GM23338 (cell line): ENCODE data around the gene PRCC. TPM values are rescaled to one million over a fixed set of nuclear protein-coding genes. Genes with fewer than 3 reads are reported as not detected.
A peak's percentile ranks its signal among the peaks of the same experiment; 100 is the strongest.

ENCODE experiments used
- ATAC-seq: fragments of 200-7000 bp; cut with Tn5 transposase; 3 replicates; pipeline ENCODE4 v1.9.1; 2020
- DNase-seq: peaks from one replicate; pipeline ENCODE4 v3.0.0-alpha.2; 2015; ENCODE audit warnings: low spot score
- H2AFZ ChIP-seq: fragments of 200-600 bp; sonication (generic); 2 replicates; pipeline ENCODE4 v1.8.0; 2016; ENCODE audit warnings: antibody characterized with exemption, mild to moderate bottlenecking, moderate library complexity
- H3F3A ChIP-seq: fragments of 200-600 bp; sonication (generic); replicated peaks from 2 replicates; pipeline ENCODE4 v1.8.0; 2017; ENCODE audit warnings: antibody characterized with exemption, mixed run types, low read depth
- H3K27ac ChIP-seq: fragments of 200-600 bp; sonication (generic); 2 replicates; pipeline ENCODE4 v1.6.1; 2016; ENCODE audit warnings: low read depth
- H3K27me3 ChIP-seq: fragments of 200-600 bp; sonication (generic); 2 replicates; pipeline ENCODE4 v1.8.0; 2016; ENCODE audit warnings: mild to moderate bottlenecking, mixed run types, moderate library complexity; ENCODE audit not compliant: insufficient read depth
- H3K36me3 ChIP-seq: fragments of 200-600 bp; sonication (generic); 2 replicates; pipeline ENCODE4 v1.8.0; 2016; ENCODE audit warnings: mild to moderate bottlenecking; ENCODE audit not compliant: insufficient read depth
- H3K4me1 ChIP-seq: fragments of 200-600 bp; sonication (generic); 2 replicates; pipeline ENCODE4 v1.8.0; 2016; ENCODE audit warnings: mild to moderate bottlenecking, moderate library complexity; ENCODE audit not compliant: insufficient read depth
- H3K4me2 ChIP-seq: fragments of 200-600 bp; sonication (generic); 2 replicates; pipeline ENCODE4 v1.7.1; 2017; ENCODE audit warnings: mixed run types
- H3K4me3 ChIP-seq: fragments of 200-600 bp; sonication (generic); 2 replicates; pipeline ENCODE4 v1.6.1; 2016; ENCODE audit warnings: mixed run types
- H3K79me2 ChIP-seq: fragments of 200-600 bp; sonication (generic); replicated peaks from 2 replicates; pipeline ENCODE4 v1.8.0; 2017; ENCODE audit warnings: mild to moderate bottlenecking; ENCODE audit not compliant: insufficient read depth
- H3K9me2 ChIP-seq: fragments of 200-600 bp; sonication (generic); 2 replicates; pipeline ENCODE4 v1.8.0; 2017; ENCODE audit not compliant: insufficient read depth
- H4K20me1 ChIP-seq: fragments of 200-600 bp; sonication (generic); replicated peaks from 2 replicates; pipeline ENCODE4 v1.8.0; 2017; ENCODE audit warnings: mild to moderate bottlenecking; ENCODE audit not compliant: insufficient read depth
- H3K27ac Mint-ChIP-seq: 2 replicates; pipeline ENCODE4 v1.8.0; 2020; ENCODE audit warnings: inconsistent platforms, mild to moderate bottlenecking, moderate library complexity, mixed read lengths
- H3K27me3 Mint-ChIP-seq: 3 replicates; pipeline ENCODE4 v1.8.0; 2022; ENCODE audit warnings: low read depth, mild to moderate bottlenecking, moderate library complexity, mixed read lengths, inconsistent platforms; ENCODE audit not compliant: insufficient read depth, poor library complexity
- H3K36me3 Mint-ChIP-seq: 3 replicates; pipeline ENCODE4 v1.8.0; 2021; ENCODE audit warnings: low read depth, mild to moderate bottlenecking, inconsistent platforms, moderate library complexity, mixed read lengths
- H3K4me1 Mint-ChIP-seq: 3 replicates; pipeline ENCODE4 v1.8.0; 2020; ENCODE audit warnings: mild to moderate bottlenecking, inconsistent platforms, mixed read lengths
- H3K4me3 Mint-ChIP-seq: 3 replicates; pipeline ENCODE4 v1.8.0; 2021; ENCODE audit warnings: moderate library complexity, mild to moderate bottlenecking, inconsistent platforms, mixed read lengths
- H3K9me3 Mint-ChIP-seq: 3 replicates; pipeline ENCODE4 v1.8.0; 2020; ENCODE audit warnings: moderate library complexity, mild to moderate bottlenecking, inconsistent platforms, mixed read lengths
- CTCF ChIP-seq, 2 experiments: fragments of 200-600 bp in 1 of 2; sonication (generic) in 1 of 2; conservative IDR thresholded peaks; 2 replicates each; pipeline versions ENCODE4 v1.5.1 to v1.6.1; 2016 to 2017; ENCODE audit warnings: antibody characterized with exemption in 2 of 2, low read depth in 2 of 2, mild to moderate bottlenecking in 2 of 2, moderate library complexity in 1 of 2
- EZH2phosphoT487 ChIP-seq: fragments of 200-600 bp; sonication (generic); IDR thresholded peaks from one replicate; pipeline ENCODE4 v1.8.1; 2018; ENCODE audit warnings: antibody characterized with exemption; ENCODE audit not compliant: unreplicated experiment
- POLR2AphosphoS5 ChIP-seq: IDR thresholded peaks from 2 replicates; pipeline ENCODE4 v1.6.1; 2016; ENCODE audit warnings: antibody characterized with exemption, low read depth
- STAT1 ChIP-seq: IDR thresholded peaks from one replicate; pipeline ENCODE4 v1.6.1; 2016; ENCODE audit warnings: antibody characterized with exemption; ENCODE audit not compliant: unreplicated experiment
- polyA plus RNA-seq: library from polyadenylated mRNA; unstranded; fragments of >200 nt; fragmentation: Nextera tagmentation; extraction: Ambion mirVana; gene quantifications from 2 replicates; pipeline ENCODE4 v1.2.1, GENCODE V29; 2016
- total RNA-seq: library from RNA; depleted of rRNA; stranded (reverse); fragments of >200 nt; shearing (Covaris generic); gene quantifications from 2 replicates; pipeline ENCODE4 v1.2.3, GENCODE V29; 2014

PRCC gene
- total and polyA plus RNA-seq, 2 experiments from 2014 or later = 66.2 to 72.9 TPM

- H2AFZ ChIP-seq = no peak overlapping the region
- 0 out of 2 replicates have a peak overlapping the region, but pooled peaks have one; percentile 81 for H3K27ac ChIP-seq
- peak; percentile 88 for DNase-seq
- H3K27me3 ChIP-seq = no peaks in the 10 kb centered on the region
- no peaks in the 10 kb centered on the region for H3K9me3 Mint-ChIP-seq
- H3F3A ChIP-seq = peaks cover 37% of the 10 kb centered on the region
- H3K4me1 ChIP-seq = peaks cover 28% of the 10 kb centered on the region
- peaks cover 6% of the 10 kb centered on the region for H3K27me3 Mint-ChIP-seq
- peaks cover 20% of the 10 kb centered on the region for H3K36me3 ChIP-seq
- H3K4me1 Mint-ChIP-seq = peaks cover 13% of the 10 kb centered on the region
- peak; percentile 70 to 81 for TF ChIP-seq CTCF (conservative IDR thresholded peaks at IDR 0.05; ENCODE audit: low read depth in 2 of 2)
- no peak for TF ChIP-seq STAT1
- H3K4me2 ChIP-seq = peak overlapping the region; percentile 95
- peaks cover 45% of the 10 kb centered on the region for H4K20me1 ChIP-seq
- peak overlapping the region; percentile 96 for H3K4me3 ChIP-seq
- H3K9me2 ChIP-seq = no peaks in the 10 kb centered on the region
- no peak overlapping the region for H3K27ac Mint-ChIP-seq
- H3K36me3 Mint-ChIP-seq = peaks cover 27% of the 10 kb centered on the region
- peak; percentile 16 for ATAC-seq
- H3K4me3 Mint-ChIP-seq = no peak overlapping the region
- H3K79me2 ChIP-seq = peaks cover 74% of the 10 kb centered on the region
Measured at GRCh38 chr1:156726549-156727226, 40.6 kb upstream of the PRCC start.

- Histone ChIP-seq H3K27ac (peak overlapping the region; percentile 88; the same call in 1 of the 2 replicates), H3F3A (peaks cover 37% of the 10 kb centered on the region), H3K36me3 (peaks cover 19% of the 10 kb centered on the region), H2AFZ (no peak overlapping the region), H3K4me3 (peak overlapping the region; percentile 96), H3K27me3 (no peaks in the 10 kb centered on the region), H3K79me2 (peaks cover 69% of the 10 kb centered on the region), H3K4me1 (peaks cover 28% of the 10 kb centered on the region), H3K9me2 (no peaks in the 10 kb centered on the region), H4K20me1 (peaks cover 43% of the 10 kb centered on the region), H3K4me2 (peak overlapping the region; percentile 95)
- no peak for DNase-seq
- no peaks in the 10 kb centered on the region for H3K9me3 Mint-ChIP-seq
- peaks cover 22% of the 10 kb centered on the region for H3K36me3 Mint-ChIP-seq
- no peak for ATAC-seq
- peak overlapping the region; percentile 97 for H3K27ac Mint-ChIP-seq
- TF ChIP-seq EZH2phosphoT487 = no peak
- no peak for TF ChIP-seq POLR2AphosphoS5
- no peak for TF ChIP-seq CTCF (conservative IDR thresholded peaks at IDR 0.05; ENCODE audit: low read depth in 2 of 2)
- peaks cover 13% of the 10 kb centered on the region for H3K4me1 Mint-ChIP-seq
- peaks cover 4% of the 10 kb centered on the region for H3K27me3 Mint-ChIP-seq
- no peak overlapping the region for H3K4me3 Mint-ChIP-seq
Measured at GRCh38 chr1:156727492-156727891, 39.8 kb upstream of the PRCC start.
